ENCODE results near the gene RIMBP2. TPM values are rescaled to one million over a fixed set of nuclear protein-coding genes. Genes with fewer than 3 reads are reported as not detected.

Gene RIMBP2
- total and polyA plus RNA-seq, 2 donors (not counting 1 experiment from before 2014, with no cell fraction given), result 0.17 TPM; not detected in 1

DNA sequence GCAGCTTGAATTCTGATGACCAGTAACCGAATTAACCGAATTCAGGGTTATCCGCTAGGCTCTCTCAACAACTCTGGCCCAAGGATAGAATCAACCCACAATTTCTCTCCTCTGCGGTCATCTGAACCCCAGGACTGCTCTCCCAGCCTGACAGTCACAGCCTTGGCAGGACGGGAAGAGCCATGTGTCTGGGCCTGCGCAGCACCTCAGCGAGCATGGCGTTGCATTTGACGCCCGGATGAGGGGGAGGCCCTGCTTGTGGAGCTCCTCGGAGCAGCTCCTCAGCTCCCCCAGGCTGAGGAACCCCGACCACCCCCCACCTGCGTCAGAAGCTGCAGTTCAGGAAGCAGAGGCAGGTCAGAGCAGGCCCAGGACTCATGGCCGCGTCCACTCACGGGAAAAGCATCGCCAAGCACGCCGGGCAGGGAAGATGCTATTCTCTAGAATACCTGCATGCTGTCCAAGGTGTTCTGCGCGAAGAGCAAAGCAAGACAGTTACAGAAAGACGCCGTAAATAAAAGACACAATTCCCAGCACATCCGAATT lies 247.3 kb downstream of the RIMBP2 start:
- Histone ChIP-seq H3K4me3 (replicated peaks in 1 of 4; ENCODE audit: control extremely low read depth in 1 of 4, insufficient read depth in 1 of 4, low read depth in 3 of 4, low read length in 4 of 4) (no peak overlapping the region), H4K20me1 (ENCODE audit: control insufficient read depth, extremely low read depth, insufficient read depth, low read length) (no peaks in the 10 kb centered on the region), H3K9me3 (ENCODE audit: control insufficient read depth, insufficient read depth, low read depth, low read length) (no peaks in the 10 kb centered on the region), H2AFZ (ENCODE audit: low read length) (no peak overlapping the region), H3K9ac (ENCODE audit: insufficient read depth, low read length) (no peak overlapping the region), H3K27me3 (ENCODE audit: control insufficient read depth, insufficient read depth, low read length) (no peaks in the 10 kb centered on the region), H3K4me2 (ENCODE audit: extremely low read depth, insufficient read depth, low read length) (no peak overlapping the region), H3K27ac (ENCODE audit: insufficient read depth, low read length) (no peak overlapping the region), H3K36me3 (ENCODE audit: control insufficient read depth, insufficient read depth, low read length) (no peaks in the 10 kb centered on the region), H3K4me1 (ENCODE audit: control insufficient read depth, extremely low read depth, insufficient read depth, low read length) (no peaks in the 10 kb centered on the region), H3K79me2 (ENCODE audit: control insufficient read depth, insufficient read depth, low read length) (no peaks in the 10 kb centered on the region)
- TF ChIP-seq, protein P1, sequence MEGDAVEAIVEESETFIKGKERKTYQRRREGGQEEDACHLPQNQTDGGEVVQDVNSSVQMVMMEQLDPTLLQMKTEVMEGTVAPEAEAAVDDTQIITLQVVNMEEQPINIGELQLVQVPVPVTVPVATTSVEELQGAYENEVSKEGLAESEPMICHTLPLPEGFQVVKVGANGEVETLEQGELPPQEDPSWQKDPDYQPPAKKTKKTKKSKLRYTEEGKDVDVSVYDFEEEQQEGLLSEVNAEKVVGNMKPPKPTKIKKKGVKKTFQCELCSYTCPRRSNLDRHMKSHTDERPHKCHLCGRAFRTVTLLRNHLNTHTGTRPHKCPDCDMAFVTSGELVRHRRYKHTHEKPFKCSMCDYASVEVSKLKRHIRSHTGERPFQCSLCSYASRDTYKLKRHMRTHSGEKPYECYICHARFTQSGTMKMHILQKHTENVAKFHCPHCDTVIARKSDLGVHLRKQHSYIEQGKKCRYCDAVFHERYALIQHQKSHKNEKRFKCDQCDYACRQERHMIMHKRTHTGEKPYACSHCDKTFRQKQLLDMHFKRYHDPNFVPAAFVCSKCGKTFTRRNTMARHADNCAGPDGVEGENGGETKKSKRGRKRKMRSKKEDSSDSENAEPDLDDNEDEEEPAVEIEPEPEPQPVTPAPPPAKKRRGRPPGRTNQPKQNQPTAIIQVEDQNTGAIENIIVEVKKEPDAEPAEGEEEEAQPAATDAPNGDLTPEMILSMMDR (conservative IDR thresholded peaks at IDR 0.05 in 1 of 2, IDR thresholded peaks at IDR 0.05 in 1 of 2; ENCODE audit: low read depth in 1 of 2, low read length in 2 of 2), result no peak
- TF ChIP-seq EZH2 (IDR thresholded peaks at IDR 0.05; ENCODE audit: low read length, missing control alignments), result no peak
- no peak for DNase-seq (ENCODE audit: low read depth in 2 of 2)

DNA sequence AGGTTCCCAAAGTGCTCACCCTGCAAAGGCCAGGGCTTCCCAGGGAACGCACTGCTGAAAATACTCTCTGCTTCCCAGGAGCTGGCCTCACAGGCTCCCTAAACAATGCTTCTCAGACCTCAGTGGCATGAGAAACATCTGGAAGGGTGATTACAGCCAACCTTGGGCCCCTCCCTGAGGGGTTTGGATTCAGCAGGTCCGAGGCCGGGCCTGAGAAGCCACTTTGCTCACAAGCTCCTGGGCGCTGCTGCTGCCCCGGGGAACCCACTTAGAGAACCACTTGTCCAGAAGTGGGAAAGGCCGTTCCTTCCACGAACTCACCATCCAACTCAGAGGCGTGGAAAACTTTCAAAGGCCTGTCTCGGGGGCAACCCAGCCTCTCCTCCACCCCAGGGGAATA lies 247.9 kb downstream of the RIMBP2 start:
- no peak overlapping the region for H3K27ac ChIP-seq (ENCODE audit: insufficient read depth, low read length)
- no peaks in the 10 kb centered on the region for H3K9me3 ChIP-seq (ENCODE audit: control insufficient read depth, insufficient read depth, low read depth, low read length)
- no peak for DNase-seq (ENCODE audit: low read depth in 2 of 2)
- H2AFZ ChIP-seq (ENCODE audit: low read length), result no peak overlapping the region
- no peaks in the 10 kb centered on the region for H3K36me3 ChIP-seq (ENCODE audit: control insufficient read depth, insufficient read depth, low read length)
- H3K79me2 ChIP-seq (ENCODE audit: control insufficient read depth, insufficient read depth, low read length), result no peaks in the 10 kb centered on the region
- H3K27me3 ChIP-seq (ENCODE audit: control insufficient read depth, insufficient read depth, low read length), result no peaks in the 10 kb centered on the region
- no peak overlapping the region for H3K4me2 ChIP-seq (ENCODE audit: extremely low read depth, insufficient read depth, low read length)
- no peaks in the 10 kb centered on the region for H3K4me1 ChIP-seq (ENCODE audit: control insufficient read depth, extremely low read depth, insufficient read depth, low read length)
- H3K9ac ChIP-seq (ENCODE audit: insufficient read depth, low read length), result no peak overlapping the region
- no peak overlapping the region for H3K4me3 ChIP-seq (replicated peaks in 1 of 4; ENCODE audit: control extremely low read depth in 1 of 4, insufficient read depth in 1 of 4, low read depth in 3 of 4, low read length in 4 of 4)
- TF ChIP-seq EZH2 (IDR thresholded peaks at IDR 0.05; ENCODE audit: low read length, missing control alignments), result no peak
- TF ChIP-seq, protein P1 (conservative IDR thresholded peaks at IDR 0.05 in 1 of 2, IDR thresholded peaks at IDR 0.05 in 1 of 2; ENCODE audit: low read depth in 1 of 2, low read length in 2 of 2), result no peak
- H4K20me1 ChIP-seq (ENCODE audit: control insufficient read depth, extremely low read depth, insufficient read depth, low read length), result no peaks in the 10 kb centered on the region

DNA sequence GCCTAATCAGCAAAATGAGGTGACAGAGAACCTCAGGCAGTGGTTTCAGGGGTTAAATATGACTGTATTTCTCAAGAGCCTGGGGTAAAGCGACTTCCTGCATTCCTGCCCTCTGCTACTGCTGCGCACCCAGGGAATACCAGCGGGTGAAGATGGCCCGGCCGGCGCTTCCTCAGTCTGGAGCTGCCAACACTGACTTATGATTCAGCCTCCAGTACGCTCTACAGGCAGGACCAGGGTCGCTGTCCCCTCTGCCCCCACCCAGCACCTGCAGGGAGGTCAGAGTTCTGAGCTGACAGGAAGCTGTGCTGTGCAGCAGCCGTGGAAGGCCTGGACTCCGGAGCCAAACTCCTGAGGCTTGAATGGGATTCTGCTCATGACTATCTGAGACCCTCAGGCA lies 250.5 kb downstream of the RIMBP2 start:
- no peak overlapping the region for H3K27ac ChIP-seq (ENCODE audit: insufficient read depth, low read length)
- no peak for DNase-seq (ENCODE audit: low read depth in 2 of 2)
- H3K4me3 ChIP-seq (replicated peaks in 1 of 4; ENCODE audit: control extremely low read depth in 1 of 4, insufficient read depth in 1 of 4, low read depth in 3 of 4, low read length in 4 of 4), result no peak overlapping the region
- no peak overlapping the region for H3K9ac ChIP-seq (ENCODE audit: insufficient read depth, low read length)
- no peaks in the 10 kb centered on the region for H3K4me1 ChIP-seq (ENCODE audit: control insufficient read depth, extremely low read depth, insufficient read depth, low read length)
- H3K79me2 ChIP-seq (ENCODE audit: control insufficient read depth, insufficient read depth, low read length), result no peaks in the 10 kb centered on the region
- no peaks in the 10 kb centered on the region for H3K9me3 ChIP-seq (ENCODE audit: control insufficient read depth, insufficient read depth, low read depth, low read length)
- no peak overlapping the region for H3K4me2 ChIP-seq (ENCODE audit: extremely low read depth, insufficient read depth, low read length)
- H4K20me1 ChIP-seq (ENCODE audit: control insufficient read depth, extremely low read depth, insufficient read depth, low read length), result no peaks in the 10 kb centered on the region
- TF ChIP-seq, protein P1 (conservative IDR thresholded peaks at IDR 0.05 in 1 of 2, IDR thresholded peaks at IDR 0.05 in 1 of 2; ENCODE audit: low read depth in 1 of 2, low read length in 2 of 2), result no peak
- TF ChIP-seq EZH2 (IDR thresholded peaks at IDR 0.05; ENCODE audit: low read length, missing control alignments), result no peak
- H2AFZ ChIP-seq (ENCODE audit: low read length), result no peak overlapping the region
- H3K27me3 ChIP-seq (ENCODE audit: control insufficient read depth, insufficient read depth, low read length), result no peaks in the 10 kb centered on the region
- H3K36me3 ChIP-seq (ENCODE audit: control insufficient read depth, insufficient read depth, low read length), result no peaks in the 10 kb centered on the region

All from fibroblast of lung (primary cell).